ENCODE measurements around the gene ANKRD39.

Gene ANKRD39

DNA sequence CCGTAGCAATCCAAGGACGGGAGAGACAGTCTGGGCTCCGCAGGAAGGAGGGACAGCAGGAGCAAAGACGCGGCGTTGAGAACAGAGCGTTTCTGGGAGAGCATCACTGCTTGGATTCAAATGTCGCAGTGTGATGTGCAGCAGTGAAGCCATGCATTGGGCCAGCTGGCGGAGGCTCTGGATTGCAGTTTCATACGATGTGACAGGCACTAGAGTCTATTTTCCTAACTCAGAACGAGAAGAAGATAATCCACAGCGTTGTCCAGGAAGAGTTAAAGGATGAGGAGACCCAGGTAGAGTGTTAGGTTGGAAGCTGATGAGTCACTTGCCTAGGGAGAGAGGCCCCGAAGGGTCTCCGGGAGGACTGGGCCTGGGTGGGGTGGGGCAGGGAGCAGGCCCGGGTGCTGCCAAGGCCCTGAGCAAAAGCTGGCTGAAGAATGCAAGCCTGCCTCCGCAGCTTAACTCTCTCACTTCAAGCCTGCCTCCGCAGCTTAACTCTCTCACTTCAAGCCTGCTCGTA is 29.7 kb upstream of the ANKRD39 start:
- DNase-seq: no peak

DNA sequence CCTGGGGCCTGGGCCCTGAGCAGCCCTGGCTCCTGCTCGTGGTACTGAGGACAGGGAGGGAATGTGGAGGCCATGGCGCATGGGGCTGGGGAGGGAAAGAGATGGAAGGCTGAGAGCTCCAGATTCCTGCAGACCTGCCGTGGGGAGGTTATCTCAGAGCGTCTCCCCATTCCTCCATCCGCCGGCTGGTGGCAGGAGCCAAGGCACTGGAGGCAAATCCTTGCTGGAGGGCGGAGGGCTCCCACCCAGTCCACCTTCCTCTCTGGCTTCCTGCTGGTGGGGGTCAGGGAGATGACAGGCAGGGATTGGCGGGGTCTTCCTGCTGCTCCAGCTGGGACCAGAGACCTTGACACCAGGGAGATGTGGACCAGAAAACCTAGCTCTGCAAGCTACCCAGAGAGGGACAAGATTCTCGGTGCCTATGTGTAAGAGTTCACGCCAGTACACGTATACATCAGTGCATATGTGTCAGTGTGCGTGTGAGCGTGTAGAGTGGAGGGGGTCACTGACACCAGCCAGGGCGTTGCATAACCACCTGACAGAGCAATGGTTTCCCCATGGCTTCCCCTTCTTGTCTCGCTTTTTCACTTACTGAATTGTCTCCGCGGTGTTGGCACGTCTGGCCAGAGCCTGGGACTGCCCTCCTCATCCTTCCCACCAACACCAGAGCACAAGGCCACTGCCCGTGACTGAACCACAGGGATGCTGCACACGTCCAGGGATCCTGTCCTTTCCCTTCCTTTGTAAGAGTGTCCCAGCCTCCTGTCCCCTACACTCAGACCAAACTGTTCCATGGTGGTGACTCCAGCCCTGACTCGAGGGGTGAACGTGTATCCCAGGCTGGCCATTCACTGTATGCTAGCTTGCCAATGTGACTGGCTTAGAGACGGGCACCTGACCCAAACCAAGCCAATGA is 27.9 kb upstream of the ANKRD39 start:
- no peak for DNase-seq

DNA sequence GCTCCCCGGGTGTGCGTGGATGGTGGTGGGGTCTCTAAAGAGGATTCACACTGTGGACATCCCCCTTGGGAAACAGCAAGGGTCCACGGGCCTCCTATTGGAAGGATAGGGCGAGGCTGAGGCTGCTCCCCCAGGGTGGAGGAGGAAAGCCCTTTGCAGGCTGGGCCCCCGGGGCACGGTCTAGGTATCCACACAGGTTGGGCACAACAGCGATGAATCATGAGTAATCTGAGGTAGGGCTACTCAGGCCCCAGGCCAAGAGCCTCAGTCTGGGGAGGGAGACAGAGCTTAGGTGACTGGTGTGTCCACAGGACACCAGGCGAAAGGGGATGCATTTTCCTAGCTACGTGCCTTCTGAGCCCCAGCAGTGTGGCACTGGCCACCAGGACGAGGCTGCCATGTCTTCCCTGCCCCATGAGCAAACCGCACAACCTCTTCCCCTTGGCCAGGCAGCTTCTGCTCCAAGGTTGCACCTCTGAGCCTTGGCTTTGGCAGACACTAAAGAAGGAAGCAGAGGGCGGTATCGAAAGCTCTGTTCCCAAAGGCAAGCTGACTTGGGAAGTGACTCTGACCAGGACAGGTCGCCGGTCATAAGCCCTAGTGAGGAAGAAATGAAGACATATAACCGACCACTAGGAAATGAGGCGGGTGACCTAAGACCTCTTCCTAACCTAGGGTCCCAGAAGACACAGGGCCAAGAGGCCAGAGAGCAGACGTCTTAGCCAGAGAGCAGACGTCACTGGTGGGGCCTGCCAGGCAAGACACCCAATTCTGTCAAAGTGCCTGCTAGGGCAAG is 26.7 kb upstream of the ANKRD39 start:
- DNase-seq: no peak

DNA sequence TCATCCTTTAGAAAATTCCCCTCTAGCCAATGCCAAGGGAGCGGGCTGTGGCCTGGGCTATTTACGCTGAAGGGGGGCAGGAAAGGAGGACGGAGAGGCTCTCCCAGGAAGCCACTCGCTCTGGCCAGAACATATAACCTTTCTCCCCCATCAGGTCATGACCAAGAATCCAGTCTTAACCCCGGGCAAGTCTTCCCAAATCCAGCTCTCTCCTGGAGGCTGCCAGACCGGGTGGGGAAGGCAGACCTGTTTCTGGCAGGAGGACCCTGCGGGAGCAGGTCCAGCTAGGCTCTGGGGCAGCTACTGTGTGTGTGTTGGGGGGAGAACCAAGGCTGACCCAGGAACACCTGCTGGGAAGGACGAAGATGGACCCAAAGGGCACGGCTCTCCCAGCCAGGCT is 25.5 kb upstream of the ANKRD39 start:
- no peak for DNase-seq

DNA sequence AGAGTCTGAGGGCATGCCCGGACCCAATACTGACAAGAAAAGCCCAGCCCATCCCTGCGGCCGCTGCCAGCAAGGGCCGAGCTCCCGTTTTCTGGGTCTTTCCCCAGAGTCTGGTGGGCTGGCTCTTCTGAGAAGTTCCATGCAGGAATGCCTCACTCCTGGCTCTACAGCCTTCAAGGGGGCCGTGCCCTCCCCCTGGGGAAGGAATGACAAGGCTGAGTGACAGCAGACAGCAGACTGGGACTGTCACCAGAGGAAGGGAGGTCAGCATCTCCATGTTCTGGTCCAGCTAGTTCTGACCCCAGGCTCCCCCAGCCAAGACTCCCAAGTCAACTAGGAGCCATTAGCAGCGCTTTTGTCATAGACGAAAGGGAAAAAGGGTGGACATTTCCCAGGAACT is 25.1 kb upstream of the ANKRD39 start:
- DNase-seq: no peak

DNA sequence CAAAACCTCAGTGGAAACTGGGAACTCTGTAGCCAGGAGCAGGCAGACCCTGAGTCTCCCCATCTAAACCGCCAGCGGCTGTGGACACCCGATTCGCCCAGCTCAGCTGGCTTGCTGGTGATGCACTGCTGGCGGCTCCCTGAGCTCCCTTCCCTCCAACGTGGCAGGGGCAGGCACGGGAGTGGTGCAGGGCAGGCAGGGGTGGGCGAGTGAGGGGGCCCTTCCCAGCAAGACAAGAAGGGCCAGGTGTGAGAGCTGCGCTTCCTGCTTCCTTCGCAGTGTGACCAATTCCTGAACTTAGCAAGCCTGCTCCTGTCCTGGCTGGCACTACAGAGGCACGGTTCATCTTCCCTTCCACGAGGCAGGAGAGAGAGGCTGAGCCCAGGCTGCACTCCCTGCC is 24.4 kb upstream of the ANKRD39 start:
- DNase-seq: no peak

DNA sequence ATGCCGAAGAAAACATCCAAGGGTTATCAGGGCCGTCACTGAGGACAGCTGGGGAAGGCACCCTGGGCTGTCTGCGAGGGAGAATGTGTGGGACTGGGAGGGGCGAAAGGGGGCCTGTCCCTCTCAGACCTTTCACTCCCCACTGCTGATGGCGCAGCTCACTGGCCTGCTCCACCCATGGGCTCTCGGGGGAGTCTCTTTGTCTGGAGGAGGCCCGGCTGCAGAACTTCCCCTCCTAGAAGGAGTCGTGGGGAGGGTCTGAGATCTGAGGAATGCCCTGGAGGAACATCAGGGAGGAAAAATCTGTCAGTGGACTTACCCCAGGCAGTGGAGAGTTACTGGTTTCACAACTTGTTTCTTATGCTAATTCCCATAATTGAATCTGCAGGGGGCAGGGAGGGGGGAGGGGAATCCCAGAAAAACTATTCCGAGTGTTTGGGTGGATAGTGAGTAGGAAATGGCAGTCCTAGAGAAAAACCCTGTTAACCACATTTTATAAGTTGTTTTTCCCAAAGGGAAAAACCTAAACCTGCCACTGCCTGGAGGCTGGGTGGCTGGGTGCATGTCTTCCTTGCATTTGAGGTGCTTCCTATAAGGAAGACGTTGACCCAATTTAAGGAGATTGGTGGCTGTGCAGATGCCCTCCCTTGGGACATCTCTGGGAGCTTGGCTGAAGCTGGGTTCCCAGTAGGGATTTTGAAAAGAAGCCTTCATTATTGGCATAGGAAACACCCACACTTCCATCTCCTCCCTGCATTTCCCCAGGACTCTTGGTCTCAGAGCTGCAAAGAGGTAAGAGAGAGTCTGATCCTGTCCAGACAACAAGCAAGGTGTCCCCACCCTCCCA is 23.8 kb upstream of the ANKRD39 start:
- no peak for DNase-seq

DNA sequence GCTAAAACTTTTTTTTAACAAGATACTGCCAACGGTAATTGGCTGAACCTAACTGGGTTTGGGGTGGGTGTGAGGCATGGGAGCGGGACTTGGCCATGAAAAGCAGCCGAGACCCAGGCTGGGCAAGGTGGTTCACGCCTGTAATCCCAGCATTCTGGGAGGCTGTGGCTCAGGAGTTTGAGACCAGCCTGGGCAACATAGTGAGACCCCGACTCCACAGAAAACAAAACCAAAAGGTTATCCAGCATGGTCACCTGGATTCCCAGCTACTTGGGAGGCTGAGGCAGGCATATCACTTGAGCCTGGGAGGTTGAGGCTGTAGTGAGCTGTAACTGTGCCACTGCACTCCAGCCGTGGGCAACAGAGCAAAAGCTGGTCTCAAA is 23.1 kb upstream of the ANKRD39 start:
- DNase-seq: no peak

DNA sequence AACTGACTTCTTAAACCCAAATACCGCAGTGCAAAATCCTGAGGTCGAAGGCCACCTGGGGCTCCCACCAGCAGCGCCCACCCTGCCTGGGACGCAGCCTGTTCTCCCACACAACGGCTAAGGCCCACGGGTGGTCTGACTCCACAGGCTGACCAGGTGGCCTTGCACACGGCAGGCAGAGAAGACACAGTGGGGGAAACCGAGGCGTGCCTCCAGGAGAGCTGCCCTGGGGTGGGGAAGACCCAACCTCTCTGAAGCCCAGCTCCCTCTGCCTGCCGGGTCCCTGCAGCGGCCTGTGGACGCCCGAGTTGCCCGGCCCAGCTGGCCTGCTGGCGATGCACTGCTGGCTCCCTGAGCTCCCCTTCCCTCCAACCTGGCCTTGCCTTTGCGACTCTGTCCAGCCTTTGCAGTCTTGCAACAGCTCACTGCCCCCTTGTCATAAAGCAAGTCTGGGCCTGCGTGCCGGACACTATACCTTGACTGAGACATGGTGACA is 21.8 kb upstream of the ANKRD39 start:
- DNase-seq: no peak

DNA sequence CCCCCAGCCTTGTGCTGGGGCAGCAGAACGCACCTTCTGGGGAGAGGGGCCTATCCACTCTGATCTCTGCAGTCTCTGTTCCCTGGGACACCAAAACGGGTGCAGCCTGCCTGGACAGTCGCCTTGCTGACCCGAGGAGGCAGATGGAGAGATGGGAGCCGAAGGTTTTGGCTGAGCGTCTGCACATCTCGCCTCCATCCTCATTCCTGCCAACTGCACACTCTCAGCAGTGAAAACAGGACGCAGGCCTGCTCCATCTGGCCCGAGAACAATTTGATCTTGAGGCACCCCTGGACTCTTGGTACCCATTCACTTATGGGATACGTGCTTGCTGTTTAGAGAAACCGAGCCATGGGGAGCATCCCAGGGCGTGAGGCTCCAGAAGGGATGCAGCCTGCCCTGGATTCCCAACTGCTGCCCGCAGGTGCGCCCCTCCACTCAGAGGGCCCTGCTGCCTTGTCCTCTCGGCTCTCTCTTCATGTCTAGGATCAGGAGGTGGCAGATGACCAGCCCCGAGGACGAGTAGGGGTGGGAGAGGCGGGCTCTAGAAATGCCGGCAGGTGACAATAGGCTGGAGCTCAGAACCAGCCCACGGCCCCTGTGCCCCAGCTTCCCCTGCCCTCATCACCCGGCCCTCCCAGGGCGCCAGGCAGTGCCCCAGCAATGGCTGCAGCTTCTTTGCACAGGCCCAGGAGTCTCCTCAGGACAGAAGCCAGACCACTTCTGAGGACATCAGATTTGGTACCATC is 21.2 kb upstream of the ANKRD39 start:
- DNase-seq: no peak

DNA sequence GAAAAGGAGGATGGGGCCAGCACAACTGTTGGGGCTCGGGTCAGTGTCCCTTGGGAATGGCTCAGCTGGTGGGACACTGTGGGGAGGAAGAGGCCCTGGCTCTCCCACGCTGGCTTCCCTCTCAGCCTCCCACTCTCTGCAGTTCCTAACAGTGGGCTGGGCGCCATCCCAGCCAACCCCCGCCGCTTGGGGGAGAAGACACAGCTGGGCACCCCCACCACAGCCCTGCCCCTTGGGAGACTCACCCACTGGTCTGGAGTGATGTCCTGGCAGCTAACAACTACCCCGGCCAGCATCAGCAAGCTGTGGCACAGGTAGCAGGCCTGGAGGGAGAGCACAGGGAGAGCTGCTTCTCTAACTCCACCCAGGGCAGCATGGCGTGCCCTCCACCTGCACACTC is 20.4 kb upstream of the ANKRD39 start:
- DNase-seq: no peak

DNA sequence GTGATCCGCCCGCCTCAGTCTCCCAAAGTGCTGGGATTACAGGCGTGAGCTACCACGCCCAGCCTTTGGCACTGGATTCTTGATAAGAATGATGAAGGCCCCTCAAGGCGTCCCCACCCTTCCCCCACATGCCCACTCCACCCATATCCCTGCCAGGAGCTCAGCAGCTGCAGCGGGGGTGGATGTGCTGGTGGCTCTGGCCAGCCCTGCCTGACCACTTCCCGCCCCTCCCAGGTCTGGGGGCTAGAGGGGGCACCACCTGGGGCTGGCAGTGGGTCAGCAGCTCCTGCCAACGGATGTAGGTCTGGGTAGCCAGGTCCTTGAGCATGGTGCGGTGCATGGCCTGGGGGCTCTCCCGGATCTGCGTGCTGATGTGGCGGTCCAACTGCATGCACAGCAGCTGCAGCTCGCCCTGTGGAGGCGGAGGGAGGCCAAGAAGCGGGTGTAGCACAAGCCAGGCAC is 19.8 kb upstream of the ANKRD39 start:
- DNase-seq: no peak

DNA sequence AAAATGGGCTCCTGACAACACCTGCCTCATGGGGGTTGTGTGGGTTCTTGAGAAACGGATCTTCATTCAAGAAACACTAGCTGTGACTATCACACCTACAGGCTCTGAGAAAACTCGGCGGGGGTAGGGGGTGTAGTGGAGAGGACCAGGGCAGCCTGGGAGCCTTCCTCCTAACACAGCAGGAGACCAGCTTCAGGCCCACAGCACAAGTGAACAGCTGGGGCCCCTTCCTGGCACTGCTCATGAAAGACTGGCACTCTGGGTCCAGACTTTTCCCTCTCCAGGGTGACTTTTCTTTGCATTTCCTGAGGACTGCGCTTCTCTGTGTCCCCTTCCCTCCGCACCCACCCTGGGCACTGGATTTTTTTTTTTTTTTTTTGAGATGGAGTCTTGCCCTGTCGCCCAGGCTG is 19.2 kb upstream of the ANKRD39 start:
- no peak for DNase-seq

DNA sequence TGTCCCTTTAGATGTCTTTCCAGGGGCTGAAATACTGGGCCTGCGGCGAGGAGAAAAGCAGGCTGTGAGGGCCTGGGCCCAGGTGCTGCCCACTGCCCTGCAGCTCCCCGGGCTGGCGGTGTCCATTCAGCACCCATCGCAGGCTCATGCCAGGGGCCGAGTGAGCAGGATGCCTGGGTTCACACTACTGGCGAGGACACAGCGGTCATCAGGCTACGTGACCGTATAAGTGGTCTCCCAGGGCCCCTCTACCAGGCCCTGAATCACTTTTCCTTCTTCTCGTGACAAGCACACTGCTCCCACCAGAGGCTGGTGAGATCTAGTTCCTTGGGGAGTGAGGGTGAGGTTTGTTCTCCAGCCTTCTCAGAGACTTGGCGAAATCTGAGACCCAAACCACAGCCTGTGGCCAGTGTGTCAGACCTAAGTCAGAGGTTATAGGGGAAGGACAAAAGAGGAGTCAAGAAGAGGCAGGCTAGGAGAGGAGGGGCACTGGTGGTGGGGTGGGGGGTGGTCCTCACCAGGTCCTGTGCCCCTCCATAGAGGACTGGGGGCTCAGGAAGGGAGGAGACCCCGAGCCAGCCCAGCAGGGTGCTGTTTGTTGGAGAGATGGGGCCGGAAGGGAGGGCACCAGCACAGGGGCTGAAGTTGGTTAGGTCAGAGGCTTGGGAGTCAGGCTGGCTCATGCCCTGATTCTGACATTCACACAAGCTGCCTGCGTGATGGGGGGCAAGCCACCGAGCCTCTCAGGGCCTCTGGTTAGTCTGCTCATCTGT is 18.6 kb upstream of the ANKRD39 start:
- DNase-seq: no peak

DNA sequence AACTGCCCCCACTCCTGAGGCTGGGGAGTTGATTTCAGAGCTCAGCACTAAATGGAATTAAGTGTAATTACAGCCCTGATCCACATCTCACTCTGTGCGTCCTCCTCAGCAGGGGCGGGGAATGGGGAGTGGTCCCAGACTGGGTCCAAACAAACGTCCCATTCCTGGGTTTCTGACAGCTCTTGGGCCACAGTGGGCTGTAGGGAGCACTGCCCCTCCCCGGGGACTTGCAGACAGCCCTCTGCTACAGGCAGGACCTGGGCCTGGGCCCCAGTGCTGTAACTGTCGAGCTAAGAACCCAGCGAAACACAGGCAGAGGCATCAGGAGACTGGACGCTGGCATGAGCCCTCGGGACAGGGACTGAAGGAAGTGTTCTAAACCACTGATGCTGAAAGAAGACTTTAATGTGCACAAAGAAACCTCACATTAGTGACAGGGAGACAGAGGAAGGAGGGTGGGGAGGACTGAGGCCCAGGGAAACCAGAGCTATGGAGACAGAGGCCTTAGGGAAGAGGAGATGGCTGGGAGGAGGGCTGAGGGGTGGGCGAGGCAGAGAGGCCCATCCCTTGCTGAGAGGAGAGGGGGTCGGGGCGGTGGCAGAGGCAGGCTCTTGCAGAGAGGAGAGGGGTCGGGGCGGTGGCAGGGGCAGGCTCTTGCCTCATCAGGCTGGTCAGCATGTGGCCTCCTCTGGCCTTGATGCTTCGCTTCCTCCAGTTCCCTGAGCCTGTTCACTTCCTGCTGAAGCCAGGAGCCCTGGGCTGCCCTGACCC is 17.9 kb upstream of the ANKRD39 start:
- DNase-seq: no peak

DNA sequence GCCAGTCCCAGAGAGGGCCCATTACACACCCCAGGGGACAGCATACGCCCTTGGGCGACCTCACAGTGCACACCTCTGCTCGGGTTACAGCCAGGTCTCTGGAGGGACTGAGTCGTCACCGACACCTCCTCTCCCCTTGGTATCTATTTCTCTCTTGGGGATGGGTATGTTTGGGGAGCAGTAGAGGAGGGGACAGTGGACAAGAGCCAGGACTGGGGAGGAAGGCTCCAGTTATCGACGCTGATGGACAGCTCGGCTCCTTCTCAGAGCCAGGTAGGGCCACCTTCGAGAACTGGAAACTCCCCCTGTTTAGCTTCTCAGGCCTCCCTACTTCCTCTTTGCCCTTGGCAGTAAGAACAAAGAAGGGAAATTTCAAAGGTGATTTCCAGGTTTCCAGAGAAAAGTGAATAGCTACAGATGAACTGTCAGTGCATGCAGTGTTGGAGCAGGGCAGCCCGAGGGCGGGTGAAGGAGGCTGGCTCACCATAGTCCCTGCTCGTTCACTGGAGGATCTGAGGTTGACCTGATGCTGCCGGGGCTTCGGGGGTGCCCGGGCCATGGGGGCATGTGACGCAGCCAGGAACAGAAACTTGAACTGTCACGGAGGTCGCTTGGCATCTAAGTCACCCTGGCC is 16.5 kb upstream of the ANKRD39 start:
- peak; percentile 30 for DNase-seq

DNA sequence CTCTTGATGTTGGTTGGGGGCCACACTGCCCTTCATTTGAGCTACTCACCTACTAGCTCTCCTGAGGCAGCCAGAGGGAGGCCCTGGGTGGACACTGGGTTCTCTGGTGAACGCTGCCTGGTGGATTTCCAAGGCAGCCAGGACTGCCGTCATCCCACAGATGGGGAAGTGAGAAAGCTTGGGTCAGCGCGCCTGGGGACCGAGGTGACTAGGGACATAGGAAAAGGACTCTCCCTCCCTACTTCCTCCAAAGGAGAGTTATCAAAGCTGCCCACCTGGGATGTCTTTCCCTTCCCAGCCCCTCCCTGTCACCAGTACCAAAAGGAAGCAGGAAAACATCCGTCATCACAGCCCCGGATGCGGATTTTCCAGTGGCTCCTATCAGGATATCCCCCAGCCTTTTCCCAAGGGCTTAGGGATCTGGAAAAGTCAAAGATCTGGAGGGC is 15.9 kb upstream of the ANKRD39 start:
- no peak for DNase-seq

DNA sequence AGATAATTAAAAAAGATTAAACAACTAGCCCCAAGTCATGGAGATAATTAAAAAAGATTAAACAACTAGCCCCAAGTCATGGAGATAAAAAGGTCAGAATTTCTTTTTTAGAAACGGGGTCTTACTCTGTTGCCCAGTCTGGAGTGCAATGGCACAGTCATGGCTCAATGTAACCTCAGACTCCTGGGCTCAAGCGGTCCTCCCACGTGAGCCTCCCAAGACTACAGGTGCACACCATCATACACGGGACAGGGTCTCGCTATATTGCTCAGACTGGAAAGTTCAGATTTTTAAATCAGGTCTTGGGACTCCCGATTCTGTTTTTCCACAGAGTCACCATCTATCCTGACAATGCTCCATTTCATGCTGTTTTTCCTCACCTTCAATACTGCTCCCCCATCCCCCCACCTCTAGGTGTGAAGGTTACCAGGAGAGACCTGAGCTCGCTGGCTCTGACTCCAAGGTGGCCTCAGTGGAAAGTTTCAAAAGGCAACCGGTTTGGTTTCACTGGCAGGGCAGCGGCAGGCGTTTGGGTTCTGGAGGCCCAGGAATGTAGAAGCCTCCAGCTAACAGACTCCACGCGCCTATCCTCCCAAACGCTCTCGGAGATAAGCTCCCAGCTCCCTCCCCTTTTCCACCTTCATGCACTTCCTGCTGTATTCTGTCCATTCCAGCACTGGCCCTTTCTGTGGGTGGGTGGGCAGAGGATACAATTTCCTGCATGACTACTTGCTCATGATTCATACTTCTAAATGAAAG is 15.0 kb upstream of the ANKRD39 start:
- no peak for DNase-seq
